CD8-positive, alpha-beta memory T cell (primary cell): Measurements from ENCODE around the gene NMNAT3. TPM values are rescaled to one million over a fixed set of nuclear protein-coding genes. Genes with fewer than 3 reads are reported as not detected.

Experiments
- CTCF ChIA-PET: fragments of 350-600 bp; sonication (Branson Sonifier 250); formaldehyde crosslinking; loops from one replicate; lab custom pipeline; 2021; ENCODE audit warnings: antibody characterized with exemption; lab: Charles Lee
- POLR2A ChIA-PET: fragments of 350-600 bp; sonication (Branson Sonifier 250); formaldehyde crosslinking; loops from one replicate; lab custom pipeline; 2021; ENCODE audit warnings: antibody characterized with exemption; lab: Charles Lee
- DNase-seq, 5 donors: peaks; one replicate each; pipeline versions ENCODE4 v3.0.0 to v3.0.0-alpha.2; 2020 to 2022; ENCODE audit warnings: mixed read lengths in 1 of 5
- H3K27ac ChIP-seq: one replicate; pipeline ENCODE4 v1.7.0; 2013; ENCODE audit warnings: low read depth, mild to moderate bottlenecking, low read length, moderate library complexity
- H3K27me3 ChIP-seq: 2 replicates; pipeline ENCODE4 v1.7.0; 2013; ENCODE audit warnings: low read length, mild to moderate bottlenecking; ENCODE audit not compliant: insufficient read depth, poor library complexity, severe bottlenecking
- H3K36me3 ChIP-seq: 2 replicates; pipeline ENCODE4 v1.7.0; 2013; ENCODE audit warnings: mild to moderate bottlenecking, low read length, moderate library complexity; ENCODE audit not compliant: insufficient read depth
- H3K4me1 ChIP-seq: 2 replicates; pipeline ENCODE4 v1.7.0; 2013; ENCODE audit warnings: mild to moderate bottlenecking, low read length, moderate library complexity; ENCODE audit not compliant: insufficient read depth
- H3K4me3 ChIP-seq: 2 replicates; pipeline ENCODE4 v1.7.0; 2013; ENCODE audit warnings: mild to moderate bottlenecking, low read length
- H3K9me3 ChIP-seq: 2 replicates; pipeline ENCODE4 v1.7.0; 2013; ENCODE audit warnings: mild to moderate bottlenecking, low read length
- H3K27ac Mint-ChIP-seq, 8 donors: one replicate each; pipeline ENCODE4 v1.8.0; 2020 to 2021; ENCODE audit warnings: mixed read lengths in 8 of 8, mild to moderate bottlenecking in 6 of 8, inconsistent platforms in 3 of 8, moderate library complexity in 3 of 8
- H3K27me3 Mint-ChIP-seq, 2 donors: one replicate each; pipeline ENCODE4 v1.8.0; 2020 to 2021; ENCODE audit warnings: mixed read lengths in 2 of 2, mild to moderate bottlenecking in 1 of 2, moderate library complexity in 1 of 2
- H3K36me3 Mint-ChIP-seq, 3 donors: one replicate each; pipeline ENCODE4 v1.8.0; 2020 to 2021; ENCODE audit warnings: mixed read lengths in 3 of 3, inconsistent platforms in 1 of 3, mild to moderate bottlenecking in 1 of 3
- H3K4me1 Mint-ChIP-seq, 3 donors: one replicate each; pipeline ENCODE4 v1.8.0; 2020 to 2021; ENCODE audit warnings: mixed read lengths in 3 of 3, inconsistent platforms in 1 of 3, mild to moderate bottlenecking in 1 of 3
- H3K4me3 Mint-ChIP-seq, 7 donors: one replicate each; pipeline ENCODE4 v1.8.0; 2020 to 2021; ENCODE audit warnings: mixed read lengths in 7 of 7, mild to moderate bottlenecking in 6 of 7, moderate library complexity in 4 of 7, inconsistent platforms in 2 of 7
- H3K9me3 Mint-ChIP-seq, 5 donors: one replicate each; pipeline ENCODE4 v1.8.0; 2020 to 2022; ENCODE audit warnings: mixed read lengths in 5 of 5, mild to moderate bottlenecking in 3 of 5, moderate library complexity in 2 of 5, inconsistent platforms in 1 of 5
- polyA plus RNA-seq: library from polyadenylated mRNA; unstranded; fragments of 300-500 nt; fragmentation: Illumina TruSeq; gene quantifications from one replicate; pipeline ENCODE4 v1.2.3, GENCODE V29; 2021
- total RNA-seq, 2 experiments: library from RNA; stranded (reverse); gene quantifications; one replicate each; pipeline ENCODE4 v1.2.3, GENCODE V29; 2021

The NMNAT3 gene
- total and polyA plus RNA-seq, 3 experiments from 2014 or later = 1.9 to 2.6 (median 2.1) TPM

DNA sequence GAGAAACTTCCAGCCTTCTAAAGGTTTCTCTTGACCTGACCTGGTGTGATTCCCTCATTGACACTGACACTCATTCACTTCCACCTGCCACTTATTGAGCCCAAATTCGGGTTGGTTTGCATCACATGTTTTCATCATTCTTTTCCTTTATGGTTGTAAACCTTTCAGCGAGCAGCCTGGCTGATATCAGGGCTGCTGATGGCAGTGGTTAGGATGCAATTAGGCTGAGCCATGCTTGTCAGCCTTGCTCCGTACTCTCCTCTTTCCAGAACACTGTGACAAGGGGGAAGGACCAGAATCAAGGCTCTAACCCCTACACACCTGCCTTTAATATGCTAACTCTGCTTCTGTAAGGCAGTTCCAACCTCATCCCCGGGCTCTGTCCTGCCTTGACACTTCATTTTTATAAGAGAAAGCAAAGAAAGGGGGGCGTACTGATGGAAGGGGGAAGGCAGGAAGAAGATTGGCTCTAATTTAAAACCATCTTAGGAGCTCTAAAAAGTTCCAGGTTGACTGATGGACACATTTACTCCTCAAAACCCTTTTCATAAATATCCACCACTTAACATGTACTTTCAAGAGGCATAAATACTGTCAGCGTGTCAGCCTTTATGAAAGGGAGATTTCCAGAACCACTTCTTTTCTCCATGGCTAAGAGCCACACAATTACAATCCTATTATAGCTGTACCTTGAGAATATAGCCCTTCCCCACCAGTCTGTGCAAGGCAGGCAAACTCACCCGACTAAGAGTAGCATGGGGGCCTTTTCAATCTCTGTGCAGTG is 5.7 kb downstream of the NMNAT3 start:
- H3K4me3 ChIP-seq = no peak overlapping the region
- DNase-seq = no peak
- H3K4me1 Mint-ChIP-seq = peaks cover 4 to 7% (median 5%) of the 10 kb centered on the region in 3 donors
- no peaks in the 10 kb centered on the region for H3K36me3 Mint-ChIP-seq
- no peak overlapping the region for H3K27ac ChIP-seq
- H3K4me3 Mint-ChIP-seq = no peak overlapping the region
- peaks cover 7% of the 10 kb centered on the region in 2 donors for H3K27me3 Mint-ChIP-seq
- H3K36me3 ChIP-seq = no peaks in the 10 kb centered on the region
- H3K27ac Mint-ChIP-seq = no peak overlapping the region
- CTCF ChIA-PET = no interaction called here
- H3K4me1 ChIP-seq = peaks cover under 1% of the 10 kb centered on the region
- no peaks in the 10 kb centered on the region for H3K9me3 Mint-ChIP-seq
- H3K9me3 ChIP-seq = no peaks in the 10 kb centered on the region
- no peaks in the 10 kb centered on the region for H3K27me3 ChIP-seq
- POLR2A ChIA-PET = no interaction called here

- H3K27ac Mint-ChIP-seq = no peak overlapping the region
- Histone ChIP-seq H3K27me3 (no peaks in the 10 kb centered on the region), H3K36me3 (no peaks in the 10 kb centered on the region), H3K4me1 (no peaks in the 10 kb centered on the region), H3K9me3 (no peaks in the 10 kb centered on the region), H3K27ac (no peak overlapping the region), H3K4me3 (no peak overlapping the region)
- H3K27me3 Mint-ChIP-seq = peaks cover 0 to 6% of the 10 kb centered on the region in 2 donors
- no peak for DNase-seq
- CTCF ChIA-PET = no interaction called here
- peaks cover 0 to 3% (median 0%) of the 10 kb centered on the region in 3 donors for H3K36me3 Mint-ChIP-seq
- POLR2A ChIA-PET = no interaction called here
- H3K9me3 Mint-ChIP-seq = no peaks in the 10 kb centered on the region
- H3K4me1 Mint-ChIP-seq = no peaks in the 10 kb centered on the region
- H3K4me3 Mint-ChIP-seq = no peak overlapping the region
Measured at GRCh38 chr3:139671107-139671506, 6.7 kb downstream of the NMNAT3 start.

GRCh38 chr3:139670196-139670595 is 7.6 kb downstream of the NMNAT3 start:
- Mint-ChIP-seq H3K9me3 (no peaks in the 10 kb centered on the region), H3K4me3 (no peak overlapping the region), H3K4me1 (no peaks in the 10 kb centered on the region), H3K27ac (no peak overlapping the region), H3K27me3 (peaks cover 0 to 6% of the 10 kb centered on the region in 2 donors), H3K36me3 (peaks cover 0 to 3% (median 0%) of the 10 kb centered on the region in 3 donors)
- H3K36me3 ChIP-seq = no peaks in the 10 kb centered on the region
- H3K27ac ChIP-seq = no peak overlapping the region
- H3K9me3 ChIP-seq = no peaks in the 10 kb centered on the region
- H3K27me3 ChIP-seq = no peaks in the 10 kb centered on the region
- H3K4me3 ChIP-seq = no peak overlapping the region
- ChIA-PET POLR2A (no interaction called here), CTCF (no interaction called here)
- DNase-seq = no peak
- H3K4me1 ChIP-seq = no peaks in the 10 kb centered on the region

DNA sequence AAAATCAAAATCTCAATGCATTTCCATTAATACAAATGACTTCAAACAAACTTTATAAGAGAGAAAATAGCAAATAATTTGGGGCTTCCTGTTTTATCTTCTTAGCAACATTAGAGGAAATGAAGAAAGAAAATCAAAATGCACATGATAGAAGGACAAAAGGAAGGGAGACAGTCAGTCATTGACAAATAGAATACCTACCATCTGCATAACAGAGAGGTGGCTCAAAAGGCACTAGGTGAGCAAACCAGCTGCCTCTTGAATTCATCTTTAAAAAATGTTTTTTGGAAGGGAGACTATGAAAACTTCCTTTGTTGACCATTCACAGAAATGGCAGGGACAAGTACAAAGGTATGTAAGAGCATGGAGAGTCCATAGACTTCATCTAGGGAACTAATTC is 9.4 kb downstream of the NMNAT3 start:
- Mint-ChIP-seq H3K27ac (no peak overlapping the region), H3K9me3 (no peaks in the 10 kb centered on the region), H3K4me1 (no peaks in the 10 kb centered on the region), H3K4me3 (no peak overlapping the region), H3K36me3 (peaks cover 0 to 3% (median 0%) of the 10 kb centered on the region in 3 donors), H3K27me3 (peaks cover 0 to 3% of the 10 kb centered on the region in 2 donors)
- H3K27ac ChIP-seq = no peak overlapping the region
- H3K36me3 ChIP-seq = no peaks in the 10 kb centered on the region
- ChIA-PET CTCF (no interaction called here), POLR2A (no interaction called here)
- no peaks in the 10 kb centered on the region for H3K4me1 ChIP-seq
- H3K27me3 ChIP-seq = no peaks in the 10 kb centered on the region
- H3K4me3 ChIP-seq = no peak overlapping the region
- DNase-seq = no peak
- no peaks in the 10 kb centered on the region for H3K9me3 ChIP-seq

DNA sequence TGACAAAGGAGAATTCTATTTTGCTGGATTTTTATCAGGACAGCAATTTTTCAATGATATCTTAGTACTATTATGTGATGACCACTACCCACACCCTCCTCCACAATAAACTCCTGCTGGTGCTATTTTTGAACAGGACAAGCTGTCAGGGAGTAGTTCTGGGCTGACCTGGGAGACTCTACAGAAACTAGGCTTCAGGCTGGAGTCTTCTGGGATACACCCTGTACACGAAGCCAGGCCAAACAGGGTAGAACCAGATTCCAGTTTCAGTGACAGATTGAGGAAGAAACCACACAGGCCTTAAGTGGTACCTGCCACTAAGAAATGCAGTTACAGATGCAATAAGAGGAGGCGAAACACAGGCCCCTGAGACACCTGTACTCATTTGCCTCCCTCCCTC is 12.8 kb downstream of the NMNAT3 start:
- ChIA-PET POLR2A (no interaction called here), CTCF (no interaction called here)
- no peak overlapping the region for H3K4me3 Mint-ChIP-seq
- no peak overlapping the region for H3K27ac ChIP-seq
- H3K27ac Mint-ChIP-seq = no peak overlapping the region
- no peaks in the 10 kb centered on the region for H3K4me1 ChIP-seq
- no peaks in the 10 kb centered on the region for H3K9me3 Mint-ChIP-seq
- no peak for DNase-seq
- no peaks in the 10 kb centered on the region for H3K9me3 ChIP-seq
- no peaks in the 10 kb centered on the region for H3K36me3 ChIP-seq
- H3K27me3 ChIP-seq = no peaks in the 10 kb centered on the region
- peaks cover 0 to 3% (median 0%) of the 10 kb centered on the region in 3 donors for H3K36me3 Mint-ChIP-seq
- no peak overlapping the region for H3K4me3 ChIP-seq
- H3K4me1 Mint-ChIP-seq = no peaks in the 10 kb centered on the region
- H3K27me3 Mint-ChIP-seq = peaks cover 0 to 3% of the 10 kb centered on the region in 2 donors

GRCh38 chr3:139660269-139660668 is 17.5 kb downstream of the NMNAT3 start:
- H3K9me3 ChIP-seq = no peaks in the 10 kb centered on the region
- no peaks in the 10 kb centered on the region for H3K27me3 Mint-ChIP-seq
- no peak overlapping the region for H3K4me3 Mint-ChIP-seq
- peaks cover 0 to 4% (median 0%) of the 10 kb centered on the region in 3 donors for H3K36me3 Mint-ChIP-seq
- H3K27me3 ChIP-seq = no peaks in the 10 kb centered on the region
- H3K9me3 Mint-ChIP-seq = no peaks in the 10 kb centered on the region
- H3K4me1 ChIP-seq = no peaks in the 10 kb centered on the region
- no peaks in the 10 kb centered on the region for H3K4me1 Mint-ChIP-seq
- H3K27ac Mint-ChIP-seq = no peak overlapping the region
- DNase-seq = no peak
- no peaks in the 10 kb centered on the region for H3K36me3 ChIP-seq
- CTCF ChIA-PET = no interaction called here
- POLR2A ChIA-PET = no interaction called here
- no peak overlapping the region for H3K27ac ChIP-seq
- H3K4me3 ChIP-seq = no peak overlapping the region

DNA sequence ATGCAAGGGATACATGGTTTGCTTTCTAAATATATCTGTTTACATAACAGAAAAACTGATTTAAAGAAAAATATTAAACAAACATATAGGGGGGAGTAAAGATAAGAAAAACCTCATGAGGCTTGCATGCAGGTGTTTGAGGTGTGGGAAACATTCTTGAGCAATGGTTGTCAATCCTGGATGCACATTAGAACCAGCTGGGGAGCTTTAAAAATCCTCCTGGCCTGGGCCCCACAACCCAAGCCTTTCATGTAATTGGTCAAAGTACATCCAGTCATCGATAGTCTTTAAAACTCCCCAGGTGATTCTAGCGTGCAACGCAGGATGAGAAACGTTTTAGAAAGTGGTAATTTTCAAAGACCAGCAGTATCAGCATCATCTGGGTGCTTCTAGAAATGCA is 18.3 kb downstream of the NMNAT3 start:
- ChIA-PET CTCF (no interaction called here), POLR2A (no interaction called here)
- Mint-ChIP-seq H3K4me3 (no peak overlapping the region), H3K36me3 (peaks cover 0 to 4% (median 0%) of the 10 kb centered on the region in 3 donors), H3K27me3 (no peaks in the 10 kb centered on the region), H3K4me1 (no peaks in the 10 kb centered on the region), H3K27ac (no peak overlapping the region), H3K9me3 (no peaks in the 10 kb centered on the region)
- Histone ChIP-seq H3K27me3 (no peaks in the 10 kb centered on the region), H3K4me3 (no peak overlapping the region), H3K27ac (no peak overlapping the region), H3K9me3 (no peaks in the 10 kb centered on the region), H3K36me3 (no peaks in the 10 kb centered on the region), H3K4me1 (no peaks in the 10 kb centered on the region)
- DNase-seq = no peak

DNA sequence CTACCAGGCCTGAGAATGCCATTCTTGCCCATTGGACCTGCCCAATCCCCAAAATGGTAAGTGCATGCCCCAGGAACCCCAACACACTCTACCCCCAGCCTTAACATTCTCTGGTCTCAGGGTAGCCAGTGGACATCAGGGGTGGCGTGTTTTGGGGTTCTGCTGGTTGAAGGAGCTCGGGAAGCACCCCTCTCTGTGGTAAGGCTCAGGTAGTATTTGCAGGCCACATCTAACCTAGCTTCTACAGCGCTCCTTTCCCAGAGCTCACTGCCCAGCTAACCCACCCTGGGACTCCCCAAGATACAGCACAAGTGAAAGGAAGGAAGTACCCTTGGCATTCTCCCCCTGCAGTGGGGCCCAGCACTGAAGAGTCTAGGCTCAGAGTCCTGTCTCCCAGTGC is 19.8 kb downstream of the NMNAT3 start:
- Mint-ChIP-seq H3K36me3 (peaks cover 0 to 4% (median 0%) of the 10 kb centered on the region in 3 donors), H3K4me3 (no peak overlapping the region), H3K27me3 (no peaks in the 10 kb centered on the region), H3K9me3 (no peaks in the 10 kb centered on the region), H3K27ac (no peak overlapping the region), H3K4me1 (no peaks in the 10 kb centered on the region)
- Histone ChIP-seq H3K9me3 (no peaks in the 10 kb centered on the region), H3K4me3 (no peak overlapping the region), H3K4me1 (no peaks in the 10 kb centered on the region), H3K27me3 (no peaks in the 10 kb centered on the region), H3K36me3 (no peaks in the 10 kb centered on the region), H3K27ac (no peak overlapping the region)
- POLR2A ChIA-PET = no interaction called here
- DNase-seq = no peak
- CTCF ChIA-PET = no interaction called here
